Tibial nerve (tissue), 3 donors: ENCODE measurements around the gene RIN3.

Experiments
- CTCF ChIP-seq, 5 experiments: fragments of 200-600 bp in 3 of 5; fragments of 450-650 bp in 2 of 5; sonication (generic) in 3 of 5; IDR thresholded peaks; one replicate each; pipeline ENCODE4 v1.5.1; 2016 to 2019; ENCODE audit warnings: antibody characterized with exemption in 5 of 5, mild to moderate bottlenecking in 3 of 5, moderate library complexity in 2 of 5
- POLR2A ChIP-seq, 2 donors: fragments of 450-650 bp; IDR thresholded peaks; one replicate each; pipeline ENCODE4 v1.6.1; 2017; ENCODE audit warnings: antibody characterized with exemption in 2 of 2, mild to moderate bottlenecking in 2 of 2, moderate library complexity in 2 of 2

GRCh38 chr14:92652413-92653151 lies 139.0 kb downstream of the RIN3 start:
- no peak for TF ChIP-seq CTCF (IDR thresholded peaks at IDR 0.05)
- no peak for TF ChIP-seq POLR2A (IDR thresholded peaks at IDR 0.05)
